ENCODE measurements around the gene FBXW10B. TPM values are rescaled to one million over a fixed set of nuclear protein-coding genes. Genes with fewer than 3 reads are reported as not detected.
"Not testable (repeated sequence)": the region's sequence is repeated elsewhere in the genome, so short reads cannot be mapped to it uniquely, and the experiment has no call there.

FBXW10B gene
- total and polyA plus RNA-seq, 2 experiments from 2014 or later = 0.21 TPM; not detected in 1

- Histone ChIP-seq H3K4me1 (ENCODE audit: low read depth) (peaks cover 7% of the 10 kb centered on the region), H3K9me3 (ENCODE audit: low read depth) (no peaks in the 10 kb centered on the region), H3K27ac (peak overlapping the region; percentile 60), H3K27me3 (no peaks in the 10 kb centered on the region), H3K36me3 (peaks cover 2% of the 10 kb centered on the region), H3K4me3 (no peak overlapping the region)
- TF ChIP-seq CTCF (IDR thresholded peaks at IDR 0.05; ENCODE audit: low read depth, low read length) = no peak
- no peak for DNase-seq (ENCODE audit: low read depth in 1 of 2, low spot score in 1 of 2)
Observed at GRCh38 chr17:15659236-15659635, 39.7 kb upstream of the FBXW10B start.

DNA sequence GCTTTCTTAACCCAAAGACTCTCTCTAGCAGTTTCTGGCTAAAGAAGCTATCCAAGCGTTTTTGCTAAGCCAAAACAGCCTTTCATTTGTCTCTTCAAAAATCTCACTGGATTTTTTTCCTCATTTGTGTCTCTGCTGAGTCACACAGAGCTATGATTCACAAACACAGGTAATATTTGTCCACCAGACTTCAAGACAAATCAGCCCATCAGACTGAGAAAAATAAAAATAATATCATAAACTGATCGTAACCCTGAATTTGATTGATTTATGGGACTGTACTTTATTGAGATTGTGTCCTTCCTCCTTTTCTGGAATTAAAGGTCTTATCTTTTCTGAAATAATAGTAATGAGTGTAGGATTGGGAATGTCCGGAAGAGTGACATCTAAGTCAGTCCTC is 38.8 kb upstream of the FBXW10B start:
- H3K27ac ChIP-seq = no peak overlapping the region
- no peak for TF ChIP-seq CTCF (IDR thresholded peaks at IDR 0.05; ENCODE audit: low read depth, low read length)

GRCh38 chr17:15657868-15658267 is 38.4 kb upstream of the FBXW10B start:
- TF ChIP-seq CTCF (IDR thresholded peaks at IDR 0.05; ENCODE audit: low read depth, low read length) = no peak
- peaks cover 2% of the 10 kb centered on the region for H3K36me3 ChIP-seq
- no peak for DNase-seq (ENCODE audit: low read depth in 1 of 2, low spot score in 1 of 2)
- no peaks in the 10 kb centered on the region for H3K27me3 ChIP-seq
- no peak overlapping the region for H3K27ac ChIP-seq
- no peaks in the 10 kb centered on the region for H3K9me3 ChIP-seq (ENCODE audit: low read depth)
- H3K4me1 ChIP-seq (ENCODE audit: low read depth) = peaks cover 7% of the 10 kb centered on the region
- no peak overlapping the region for H3K4me3 ChIP-seq

More for the DNA sequence above, 38.8 kb upstream of the FBXW10B start:
- no peak overlapping the region for H3K4me3 ChIP-seq
- no peaks in the 10 kb centered on the region for H3K9me3 ChIP-seq (ENCODE audit: low read depth)
- H3K4me1 ChIP-seq (ENCODE audit: low read depth) = peaks cover 7% of the 10 kb centered on the region
- H3K36me3 ChIP-seq = peaks cover 2% of the 10 kb centered on the region
- H3K27me3 ChIP-seq = no peaks in the 10 kb centered on the region
- DNase-seq (ENCODE audit: low read depth in 1 of 2, low spot score in 1 of 2) = no peak

DNA sequence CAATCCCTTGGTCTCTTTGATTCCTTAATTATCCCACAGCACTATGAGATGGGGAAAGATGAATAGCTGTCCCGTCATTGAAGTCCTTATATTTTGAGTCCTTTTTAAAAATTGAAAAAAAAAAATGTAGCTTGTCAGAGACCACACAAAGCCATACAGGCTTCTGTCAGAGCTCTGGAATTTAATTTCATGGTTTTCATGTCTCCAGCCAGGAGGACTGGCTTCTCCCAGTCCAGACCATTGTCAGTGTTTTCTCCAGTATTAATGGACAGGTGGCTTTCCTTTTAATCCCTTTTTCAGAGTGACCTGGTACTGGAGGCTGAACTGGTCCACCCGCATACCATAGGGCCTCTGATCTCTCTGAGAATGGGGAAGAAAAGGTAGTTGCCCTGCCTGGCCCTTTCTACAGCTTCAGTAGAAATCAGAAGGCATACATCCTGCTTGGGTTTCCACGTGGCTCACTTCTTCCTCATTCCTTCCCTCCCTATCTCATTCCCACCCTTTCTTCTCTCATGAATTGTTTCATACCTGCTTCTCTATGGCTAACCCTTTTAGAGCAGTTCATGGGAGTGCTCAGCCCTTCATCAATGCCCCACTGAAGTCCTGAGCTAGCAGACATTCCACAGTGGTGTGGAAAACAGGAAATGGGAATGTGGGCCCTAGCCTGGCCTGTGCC is 35.5 kb upstream of the FBXW10B start:
- no peak for TF ChIP-seq CTCF (IDR thresholded peaks at IDR 0.05; ENCODE audit: low read depth, low read length)
- Histone ChIP-seq H3K27ac (no peak overlapping the region), H3K36me3 (peaks cover 2% of the 10 kb centered on the region), H3K27me3 (no peaks in the 10 kb centered on the region), H3K4me3 (no peak overlapping the region), H3K9me3 (ENCODE audit: low read depth) (no peaks in the 10 kb centered on the region), H3K4me1 (ENCODE audit: low read depth) (peaks cover 18% of the 10 kb centered on the region)
- DNase-seq (ENCODE audit: low read depth in 1 of 2, low spot score in 1 of 2) = peak in 1 of 2 donors; percentile 22

- H3K4me1 ChIP-seq (ENCODE audit: low read depth) = peaks cover 12% of the 10 kb centered on the region
- H3K27ac ChIP-seq; H3K36me3 ChIP-seq; H3K9me3 ChIP-seq (ENCODE audit: low read depth); H3K27me3 ChIP-seq; H3K4me3 ChIP-seq: not testable (repeated sequence)
- DNase-seq (ENCODE audit: low read depth in 1 of 2, low spot score in 1 of 2) = peak in 1 of 2 donors; percentile 13
Observed at GRCh38 chr17:15654401-15654800, 34.9 kb upstream of the FBXW10B start.

DNA sequence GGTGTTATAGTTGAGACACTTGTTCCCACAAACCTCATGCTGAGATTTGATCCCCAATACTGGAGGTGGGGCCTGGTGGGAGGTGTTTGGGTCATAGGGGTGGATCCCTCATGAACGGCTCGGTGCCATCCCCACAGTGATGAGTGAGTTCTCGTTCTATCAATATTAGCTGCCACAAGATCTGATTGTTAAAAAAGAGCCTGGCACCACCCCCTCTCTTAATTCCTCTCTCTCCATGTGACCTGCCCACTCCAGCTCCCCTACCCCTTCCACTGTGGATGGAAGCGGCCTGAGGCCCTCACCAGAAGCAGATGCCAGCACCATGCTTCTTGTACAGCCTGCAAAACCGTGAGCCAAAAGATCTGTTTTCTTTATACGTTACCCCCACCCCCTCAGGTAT is 33.5 kb upstream of the FBXW10B start:
- no peaks in the 10 kb centered on the region for H3K27me3 ChIP-seq
- DNase-seq (ENCODE audit: low read depth in 1 of 2, low spot score in 1 of 2) = no peak
- no peak for TF ChIP-seq CTCF (IDR thresholded peaks at IDR 0.05; ENCODE audit: low read depth, low read length)
- no peak overlapping the region for H3K4me3 ChIP-seq
- no peaks in the 10 kb centered on the region for H3K9me3 ChIP-seq (ENCODE audit: low read depth)
- H3K27ac ChIP-seq = no peak overlapping the region
- H3K36me3 ChIP-seq = no peaks in the 10 kb centered on the region
- H3K4me1 ChIP-seq (ENCODE audit: low read depth) = peaks cover 12% of the 10 kb centered on the region

Data from cardiac muscle cell (in vitro differentiated cells and primary cell).